Measurements from ENCODE around the gene VAMP5. TPM values are rescaled to one million over a fixed set of nuclear protein-coding genes. Genes with fewer than 3 reads are reported as not detected.
"Not testable (repeated sequence)": the region's sequence is repeated elsewhere in the genome, so short reads cannot be mapped to it uniquely, and the experiment has no call there.

The VAMP5 gene
- total RNA-seq, 1 donor from 2014 or later, result 3.4 TPM

DNA sequence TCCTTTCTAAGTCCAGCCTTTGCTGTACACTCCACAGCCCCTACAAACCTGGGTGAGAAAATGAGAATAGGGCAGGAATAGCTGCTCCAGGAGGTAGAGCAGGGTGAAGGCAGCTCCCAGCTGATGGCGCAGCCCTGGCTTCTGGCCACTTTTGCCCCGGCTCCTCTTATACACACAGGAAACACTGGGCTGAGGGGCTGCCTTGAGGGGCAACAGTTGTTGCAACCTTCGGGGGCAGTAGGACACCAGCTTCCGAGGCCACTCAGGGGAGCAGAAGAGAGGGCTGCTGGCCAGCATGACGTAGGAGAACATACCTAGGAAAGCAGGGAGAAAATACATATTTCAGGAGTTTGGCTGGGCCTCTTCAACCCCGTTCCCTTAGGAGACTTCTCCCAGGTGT is 31.0 kb upstream of the VAMP5 start:
- Mint-ChIP-seq H3K4me3 (no peak overlapping the region), H3K27me3 (no peaks in the 10 kb centered on the region), H3K36me3 (peaks cover 21% of the 10 kb centered on the region), H3K9me3 (no peaks in the 10 kb centered on the region), H3K27ac (no peak overlapping the region), H3K4me1 (ENCODE audit: unreplicated experiment) (peaks cover 17% of the 10 kb centered on the region)
- TF ChIP-seq, protein P1, sequence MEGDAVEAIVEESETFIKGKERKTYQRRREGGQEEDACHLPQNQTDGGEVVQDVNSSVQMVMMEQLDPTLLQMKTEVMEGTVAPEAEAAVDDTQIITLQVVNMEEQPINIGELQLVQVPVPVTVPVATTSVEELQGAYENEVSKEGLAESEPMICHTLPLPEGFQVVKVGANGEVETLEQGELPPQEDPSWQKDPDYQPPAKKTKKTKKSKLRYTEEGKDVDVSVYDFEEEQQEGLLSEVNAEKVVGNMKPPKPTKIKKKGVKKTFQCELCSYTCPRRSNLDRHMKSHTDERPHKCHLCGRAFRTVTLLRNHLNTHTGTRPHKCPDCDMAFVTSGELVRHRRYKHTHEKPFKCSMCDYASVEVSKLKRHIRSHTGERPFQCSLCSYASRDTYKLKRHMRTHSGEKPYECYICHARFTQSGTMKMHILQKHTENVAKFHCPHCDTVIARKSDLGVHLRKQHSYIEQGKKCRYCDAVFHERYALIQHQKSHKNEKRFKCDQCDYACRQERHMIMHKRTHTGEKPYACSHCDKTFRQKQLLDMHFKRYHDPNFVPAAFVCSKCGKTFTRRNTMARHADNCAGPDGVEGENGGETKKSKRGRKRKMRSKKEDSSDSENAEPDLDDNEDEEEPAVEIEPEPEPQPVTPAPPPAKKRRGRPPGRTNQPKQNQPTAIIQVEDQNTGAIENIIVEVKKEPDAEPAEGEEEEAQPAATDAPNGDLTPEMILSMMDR (conservative IDR thresholded peaks at IDR 0.05), result no peak
- DNase-seq (ENCODE audit: extremely low spot score, unreplicated experiment), result no peak

DNA sequence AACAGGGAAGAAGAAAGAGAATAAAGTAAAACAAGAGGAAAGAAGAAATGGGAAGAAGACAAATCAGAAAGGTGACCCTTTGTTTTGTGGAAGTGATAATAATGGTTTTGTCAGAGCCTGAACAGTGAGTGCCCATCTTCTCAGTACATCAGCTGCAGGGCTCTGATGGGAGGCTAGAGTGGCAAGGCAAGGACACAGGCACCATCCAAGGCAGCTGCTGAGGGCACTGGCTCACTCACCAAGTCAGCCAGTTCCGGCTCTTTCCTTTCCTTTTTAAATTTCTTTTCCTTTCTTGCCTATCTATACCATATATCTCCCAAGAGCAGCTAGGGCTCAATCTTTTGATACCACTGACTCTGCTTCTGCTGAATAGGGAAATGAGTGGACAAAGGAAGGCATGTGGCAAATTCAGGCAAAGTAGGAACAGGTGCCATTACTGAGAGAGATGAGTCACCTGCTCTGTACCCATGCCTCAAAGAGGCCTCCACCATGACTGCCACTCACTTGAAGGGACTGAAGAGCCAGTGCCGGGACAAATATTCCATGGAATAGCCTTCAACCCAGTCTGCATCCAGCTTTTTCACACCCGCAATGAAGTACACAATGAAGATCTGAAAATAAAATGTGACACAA is 29.1 kb upstream of the VAMP5 start:
- H3K4me1 Mint-ChIP-seq (ENCODE audit: unreplicated experiment), result peaks cover 21% of the 10 kb centered on the region
- no peaks in the 10 kb centered on the region for H3K9me3 Mint-ChIP-seq
- peaks cover 19% of the 10 kb centered on the region for H3K36me3 Mint-ChIP-seq
- H3K27ac Mint-ChIP-seq, result no peak overlapping the region
- no peak for DNase-seq (ENCODE audit: extremely low spot score, unreplicated experiment)
- TF ChIP-seq, protein P1 (conservative IDR thresholded peaks at IDR 0.05), result no peak
- H3K4me3 Mint-ChIP-seq, result no peak overlapping the region
- no peaks in the 10 kb centered on the region for H3K27me3 Mint-ChIP-seq

DNA sequence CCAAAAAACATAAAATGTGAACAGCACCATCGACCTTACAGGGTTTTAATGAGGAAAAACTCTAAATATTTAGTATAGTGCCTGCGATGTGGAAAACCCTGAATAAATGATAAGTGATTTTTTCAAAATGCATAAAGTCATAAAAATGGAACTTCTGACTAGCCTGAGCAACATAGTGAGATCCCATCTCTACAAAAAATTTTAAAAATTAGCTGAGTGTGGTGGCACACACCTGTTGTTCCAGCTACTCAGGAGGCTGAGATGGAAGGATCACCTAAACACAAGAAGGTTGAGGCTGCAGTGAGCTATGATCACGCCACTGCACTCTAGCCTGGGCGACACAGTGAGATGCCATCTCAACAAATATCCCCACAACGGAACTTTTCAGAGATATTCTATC is 27.1 kb upstream of the VAMP5 start:
- no peak overlapping the region for H3K27ac Mint-ChIP-seq
- H3K36me3 Mint-ChIP-seq, result peaks cover 9% of the 10 kb centered on the region
- DNase-seq (ENCODE audit: extremely low spot score, unreplicated experiment), result no peak
- H3K4me3 Mint-ChIP-seq, result no peak overlapping the region
- peaks cover 28% of the 10 kb centered on the region for H3K4me1 Mint-ChIP-seq (ENCODE audit: unreplicated experiment)
- no peaks in the 10 kb centered on the region for H3K9me3 Mint-ChIP-seq
- H3K27me3 Mint-ChIP-seq, result no peaks in the 10 kb centered on the region
- TF ChIP-seq, protein P1 (conservative IDR thresholded peaks at IDR 0.05), result no peak

DNA sequence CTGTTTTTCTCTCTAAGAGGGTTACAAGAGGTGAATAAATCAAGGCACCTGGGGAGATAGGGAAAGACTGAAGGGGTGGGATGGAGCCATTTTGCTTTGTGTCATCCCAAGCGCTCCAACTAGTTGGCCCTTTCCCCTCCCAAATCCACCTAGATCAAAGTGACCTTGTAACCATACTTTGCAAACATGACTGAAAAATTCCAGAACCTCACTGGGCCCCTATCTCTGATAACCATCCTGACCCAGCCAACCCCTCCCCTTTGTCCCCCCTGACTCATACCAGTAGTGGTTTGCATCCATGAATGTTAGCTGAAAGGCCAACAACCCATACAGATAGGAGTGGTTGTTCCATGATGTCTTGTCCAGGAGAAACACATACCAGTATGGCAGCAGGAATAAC is 26.1 kb upstream of the VAMP5 start:
- H3K9me3 Mint-ChIP-seq, result no peaks in the 10 kb centered on the region
- DNase-seq (ENCODE audit: extremely low spot score, unreplicated experiment), result no peak
- no peaks in the 10 kb centered on the region for H3K27me3 Mint-ChIP-seq
- no peak overlapping the region for H3K27ac Mint-ChIP-seq
- TF ChIP-seq, protein P1 (conservative IDR thresholded peaks at IDR 0.05), result no peak
- peak overlapping the region; percentile 24 for H3K4me3 Mint-ChIP-seq
- peaks cover 26% of the 10 kb centered on the region for H3K4me1 Mint-ChIP-seq (ENCODE audit: unreplicated experiment)
- peaks cover 7% of the 10 kb centered on the region for H3K36me3 Mint-ChIP-seq

DNA sequence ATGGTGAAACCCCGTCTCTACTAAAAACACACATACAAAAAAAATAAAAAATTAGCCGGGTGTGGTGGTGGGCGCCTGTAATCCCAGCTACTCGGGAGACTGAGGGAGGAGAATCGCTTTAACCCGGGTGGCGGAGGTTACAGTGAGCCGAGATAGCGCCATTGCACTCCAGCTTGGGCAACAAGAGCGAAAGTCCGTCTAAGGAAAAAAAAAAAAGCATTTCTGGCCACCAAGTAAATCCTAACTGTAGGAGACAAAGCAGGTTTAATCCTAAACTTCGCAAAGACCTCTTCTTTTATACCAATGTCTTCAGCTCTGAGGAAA is 23.9 kb upstream of the VAMP5 start:
- Mint-ChIP-seq H3K4me1 (ENCODE audit: unreplicated experiment) (peaks cover 26% of the 10 kb centered on the region), H3K27ac (peak overlapping the region; percentile 99), H3K4me3 (peak overlapping the region; percentile 99)
- DNase-seq (ENCODE audit: extremely low spot score, unreplicated experiment); H3K36me3 Mint-ChIP-seq; H3K9me3 Mint-ChIP-seq; H3K27me3 Mint-ChIP-seq: not testable (repeated sequence)

DNA sequence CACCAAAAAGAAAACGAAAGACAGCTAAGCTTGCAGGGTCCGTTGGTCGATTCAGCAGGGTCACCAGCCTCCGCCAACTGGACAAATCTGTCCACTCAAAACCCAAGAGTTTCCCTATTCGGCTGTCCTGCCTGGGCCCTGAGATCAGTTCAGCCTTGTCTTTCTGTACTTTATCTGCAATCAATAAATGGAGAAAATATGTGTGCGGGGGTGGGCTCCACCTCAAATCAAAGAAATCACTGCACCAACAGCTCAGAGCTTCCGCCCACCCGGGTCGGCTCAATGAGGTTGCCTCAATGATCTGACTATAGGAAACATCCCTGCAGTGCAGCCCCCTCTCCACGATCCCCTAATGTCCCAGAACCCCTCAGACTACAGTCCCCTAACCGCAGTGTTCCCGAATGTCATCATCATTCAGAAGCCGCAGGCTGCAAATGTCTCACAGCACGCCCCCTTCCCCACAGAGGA is 23.4 kb upstream of the VAMP5 start:
- Mint-ChIP-seq H3K27ac (peak overlapping the region; percentile 99), H3K9me3 (no peaks in the 10 kb centered on the region), H3K27me3 (no peaks in the 10 kb centered on the region), H3K4me3 (peak overlapping the region; percentile 99), H3K36me3 (peaks cover 7% of the 10 kb centered on the region), H3K4me1 (ENCODE audit: unreplicated experiment) (peaks cover 26% of the 10 kb centered on the region)
- TF ChIP-seq, protein P1 (conservative IDR thresholded peaks at IDR 0.05), result no peak
- no peak for DNase-seq (ENCODE audit: extremely low spot score, unreplicated experiment)
